DOHH2 (cell line): ENCODE results near the gene SLC48A1.

Experiments used
- H3F3A ChIP-seq: fragments of 200-600 bp; sonication (generic), shearing (Covaris generic); 2 replicates; pipeline ENCODE4 v1.6.0; 2016; ENCODE audit warnings: antibody characterized with exemption, mild to moderate bottlenecking; ENCODE audit not compliant: control insufficient read depth, insufficient read depth
- H3K27ac ChIP-seq: fragments of 200-600 bp; sonication (generic); 2 replicates; pipeline ENCODE4 v1.5.1; 2014; ENCODE audit warnings: low read depth, mild to moderate bottlenecking, low read length, moderate library complexity
- H3K27me3 ChIP-seq: fragments of 200-600 bp; sonication (generic); 2 replicates; pipeline ENCODE4 v1.6.1; 2014; ENCODE audit warnings: mild to moderate bottlenecking, low read length, mixed read lengths; ENCODE audit not compliant: control insufficient read depth
- H3K36me3 ChIP-seq: fragments of 200-600 bp; sonication (generic); 2 replicates; pipeline ENCODE4 v1.6.1; 2014; ENCODE audit warnings: mild to moderate bottlenecking, low read length, moderate library complexity, mixed read lengths; ENCODE audit not compliant: control insufficient read depth
- H3K4me1 ChIP-seq: fragments of 200-600 bp; sonication (generic); 2 replicates; pipeline ENCODE4 v1.6.1; 2014; ENCODE audit warnings: mild to moderate bottlenecking, low read length, mixed read lengths; ENCODE audit not compliant: control insufficient read depth
- H3K4me2 ChIP-seq: fragments of 200-600 bp; sonication (generic); 2 replicates; pipeline ENCODE4 v1.6.0; 2014; ENCODE audit warnings: mild to moderate bottlenecking, low read length, moderate library complexity
- H3K4me3 ChIP-seq: fragments of 200-600 bp; sonication (generic); 2 replicates; pipeline ENCODE4 v1.5.1; 2014; ENCODE audit warnings: mild to moderate bottlenecking, low read length, mixed read lengths
- H3K79me2 ChIP-seq: fragments of 200-600 bp; sonication (generic); 2 replicates; pipeline ENCODE4 v1.6.1; 2014; ENCODE audit warnings: mild to moderate bottlenecking, low read length, mixed read lengths; ENCODE audit not compliant: control insufficient read depth
- H3K9me2 ChIP-seq: fragments of 200-600 bp; sonication (generic); replicated peaks from 2 replicates; pipeline ENCODE4 v1.6.1; 2014; ENCODE audit warnings: mild to moderate bottlenecking, low read length, mixed read lengths; ENCODE audit not compliant: control insufficient read depth
- H3K9me3 ChIP-seq: fragments of 200-600 bp; sonication (generic); 2 replicates; pipeline ENCODE4 v1.6.1; 2014; ENCODE audit warnings: antibody characterized with exemption, low read length, mixed read lengths; ENCODE audit not compliant: control insufficient read depth, insufficient read depth
- H4K20me1 ChIP-seq: fragments of 200-600 bp; sonication (generic); 2 replicates; pipeline ENCODE4 v1.6.0; 2014; ENCODE audit warnings: low read depth, mild to moderate bottlenecking, antibody characterized with exemption, low read length, moderate library complexity; ENCODE audit not compliant: control insufficient read depth, insufficient read depth
- CTCF ChIP-seq: fragments of 200-600 bp; sonication (generic); IDR thresholded peaks from one replicate; pipeline ENCODE4 v1.5.1; 2014; ENCODE audit warnings: antibody characterized with exemption, mild to moderate bottlenecking, low read depth, low read length; ENCODE audit not compliant: poor library complexity, severe bottlenecking
- EZH2phosphoT487 ChIP-seq: fragments of 200-600 bp; sonication (generic); IDR thresholded peaks from 2 replicates; pipeline ENCODE4 v1.6.1; 2017; ENCODE audit warnings: borderline replicate concordance, mild to moderate bottlenecking, antibody characterized with exemption, low read length, moderate library complexity, mixed read lengths

The SLC48A1 gene

DNA sequence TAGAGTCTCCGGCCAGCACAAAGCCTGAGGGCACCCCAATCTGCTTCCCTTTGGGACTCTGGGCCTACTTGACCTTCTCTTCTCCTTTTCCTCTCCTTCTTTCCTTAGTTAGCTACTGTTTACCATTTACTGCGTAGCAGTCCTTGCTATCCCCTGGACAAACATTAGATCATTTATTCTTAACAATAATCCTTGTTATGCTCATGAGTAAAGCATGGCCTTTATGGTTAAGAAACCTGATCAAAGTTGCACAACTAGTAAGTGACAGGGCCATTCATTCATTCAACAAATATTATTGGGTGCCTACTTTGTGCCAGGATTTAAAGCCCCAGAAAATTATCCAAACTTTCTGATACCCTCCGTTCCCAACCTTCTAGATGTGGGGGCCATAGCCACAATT, 49.8 kb downstream of the SLC48A1 start:
- peaks cover 13% of the 10 kb centered on the region for H3K36me3 ChIP-seq
- H3K79me2 ChIP-seq, result peaks cover 22% of the 10 kb centered on the region
- no peaks in the 10 kb centered on the region for H3K27me3 ChIP-seq
- TF ChIP-seq CTCF (no peak), EZH2phosphoT487 (no peak)
- no peaks in the 10 kb centered on the region for H3K9me2 ChIP-seq
- H3F3A ChIP-seq, result peaks cover 16% of the 10 kb centered on the region
- H3K27ac ChIP-seq, result peak overlapping the region; percentile 9; the same call in 1 of the 2 replicates
- peaks cover 82% of the 10 kb centered on the region for H3K4me1 ChIP-seq
- H3K4me3 ChIP-seq, result no peak overlapping the region
- no peaks in the 10 kb centered on the region for H4K20me1 ChIP-seq
- H3K9me3 ChIP-seq, result no peaks in the 10 kb centered on the region
- H3K4me2 ChIP-seq, result no peak overlapping the region

GRCh38 chr12:47823422-47824086, 50.5 kb downstream of the SLC48A1 start:
- peaks cover 22% of the 10 kb centered on the region for H3F3A ChIP-seq
- H3K9me2 ChIP-seq, result no peaks in the 10 kb centered on the region
- H4K20me1 ChIP-seq, result no peaks in the 10 kb centered on the region
- no peaks in the 10 kb centered on the region for H3K27me3 ChIP-seq
- peaks cover 6% of the 10 kb centered on the region for H3K36me3 ChIP-seq
- peak overlapping the region; percentile 58 for H3K27ac ChIP-seq
- peak overlapping the region; percentile 57 for H3K4me2 ChIP-seq
- peak overlapping the region; percentile 22; the same call in 1 of the 2 replicates for H3K4me3 ChIP-seq
- no peaks in the 10 kb centered on the region for H3K9me3 ChIP-seq
- no peak for TF ChIP-seq EZH2phosphoT487
- TF ChIP-seq CTCF, result no peak
- H3K4me1 ChIP-seq, result peaks cover 84% of the 10 kb centered on the region
- peaks cover 15% of the 10 kb centered on the region for H3K79me2 ChIP-seq

DNA sequence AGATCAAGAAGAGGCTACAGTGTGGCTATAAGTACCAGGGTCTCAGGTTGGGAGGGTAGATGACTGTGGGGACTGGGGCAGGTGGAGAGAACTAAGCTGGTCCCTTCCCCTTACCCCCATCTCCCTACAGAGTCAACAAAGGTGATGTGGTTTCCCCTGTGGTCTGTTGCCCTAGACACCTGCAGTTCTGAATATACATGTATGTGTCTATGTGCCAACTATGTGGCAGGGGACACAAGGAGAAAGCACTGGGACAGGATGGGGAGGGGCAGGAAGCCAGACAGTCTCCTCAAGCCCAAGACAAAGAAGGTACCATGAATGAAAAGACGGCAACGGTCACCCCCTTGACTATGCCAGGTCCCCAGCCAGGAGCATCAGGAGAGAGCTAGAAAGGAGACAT, 51.2 kb downstream of the SLC48A1 start:
- no peaks in the 10 kb centered on the region for H3K9me2 ChIP-seq
- H3K27me3 ChIP-seq, result no peaks in the 10 kb centered on the region
- H3K9me3 ChIP-seq, result no peaks in the 10 kb centered on the region
- peak overlapping the region; percentile 22 for H3K4me3 ChIP-seq
- H3K79me2 ChIP-seq, result peaks cover 9% of the 10 kb centered on the region
- TF ChIP-seq EZH2phosphoT487 (no peak), CTCF (no peak)
- H3K4me1 ChIP-seq, result peaks cover 91% of the 10 kb centered on the region
- H3K4me2 ChIP-seq, result peak overlapping the region; percentile 57
- H3F3A ChIP-seq, result peaks cover 23% of the 10 kb centered on the region
- H3K27ac ChIP-seq, result peak overlapping the region; percentile 58
- H3K36me3 ChIP-seq, result no peaks in the 10 kb centered on the region; the same call in 1 of the 2 replicates
- H4K20me1 ChIP-seq, result no peaks in the 10 kb centered on the region
